Muscle of leg (tissue), 11 donors: ENCODE data around the gene HPDL. TPM values are rescaled to one million over a fixed set of nuclear protein-coding genes. Genes with fewer than 3 reads are reported as not detected.

Experiments
- DNase-seq: peaks from one replicate; pipeline ENCODE4 v3.0.0; 2013
- H3K27ac ChIP-seq: one replicate; pipeline ENCODE4 v1.5.1; 2013; ENCODE audit warnings: mild to moderate bottlenecking, low read length, control low read depth
- H3K27me3 ChIP-seq: one replicate; pipeline ENCODE4 v1.6.1; 2013; ENCODE audit warnings: low read length; ENCODE audit not compliant: control insufficient read depth, insufficient read depth
- H3K36me3 ChIP-seq: one replicate; pipeline ENCODE4 v1.6.1; 2013; ENCODE audit warnings: low read length; ENCODE audit not compliant: control insufficient read depth, insufficient read depth
- H3K4me1 ChIP-seq: one replicate; pipeline ENCODE4 v1.6.1; 2013; ENCODE audit warnings: low read length; ENCODE audit not compliant: control insufficient read depth, insufficient read depth
- H3K4me3 ChIP-seq: one replicate; pipeline ENCODE4 v1.5.1; 2013; ENCODE audit warnings: low read length, control low read depth
- H3K9me3 ChIP-seq: replicated peaks from 2 replicates; pipeline ENCODE4 v1.6.1; 2013; ENCODE audit warnings: low read depth, low read length; ENCODE audit not compliant: control insufficient read depth
- WGBS: methylation state at CpG from one replicate; pipeline ENCODE4 v1.1.5; 2013; ENCODE audit warnings: missing lambda C conversion rate; ENCODE audit not compliant: insufficient coverage; 5-methylcytosine and 5-hydroxymethylcytosine counted together
- polyA plus RNA-seq, 8 donors: library from polyadenylated mRNA; unstranded; fragments of 120-200 nt; gene quantifications; one replicate each; pipeline versions ENCODE4 v1.2.1 to v1.2.3, GENCODE V29; 2013; ENCODE audit warnings: inconsistent platforms in 1 of 8, low replicate concordance in 1 of 8; ENCODE audit not compliant: insufficient read length in 8 of 8, insufficient read depth in 1 of 8
- total RNA-seq: library from RNA; stranded (reverse); fragments of 120-200 nt; gene quantifications from one replicate; pipeline ENCODE4 v1.2.4, GENCODE V29; 2013

Gene HPDL
- total and polyA plus RNA-seq, 9 donors = 1.3 to 2.6 (median 2.0) TPM

DNA sequence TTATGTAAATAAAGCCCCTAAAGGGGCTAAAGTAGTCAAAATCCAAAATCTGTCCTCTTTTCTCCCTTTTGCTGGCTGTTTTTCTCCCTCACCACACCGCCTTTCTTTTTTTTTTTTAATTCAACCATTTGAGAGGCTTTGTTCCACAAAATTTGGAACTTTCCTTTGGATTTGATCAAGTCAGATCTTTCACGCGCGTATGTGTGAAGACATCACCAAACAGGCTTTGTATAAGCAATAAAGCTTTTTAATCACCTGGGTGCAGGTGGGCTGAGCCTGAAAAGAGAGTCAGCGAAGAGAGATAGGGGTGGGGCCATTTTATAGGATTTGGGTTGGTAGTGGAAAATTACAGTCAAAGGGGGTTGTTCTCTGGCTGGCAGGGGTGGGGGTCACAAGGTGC, 5.3 kb upstream of the HPDL start:
- no peak for DNase-seq
- Histone ChIP-seq H3K4me1 (peaks cover 8% of the 10 kb centered on the region), H3K9me3 (no peaks in the 10 kb centered on the region), H3K4me3 (no peak overlapping the region), H3K27me3 (no peaks in the 10 kb centered on the region), H3K36me3 (no peaks in the 10 kb centered on the region), H3K27ac (no peak overlapping the region)
- WGBS = 86% methylated on average over 5 of the region's 5 CpGs

DNA sequence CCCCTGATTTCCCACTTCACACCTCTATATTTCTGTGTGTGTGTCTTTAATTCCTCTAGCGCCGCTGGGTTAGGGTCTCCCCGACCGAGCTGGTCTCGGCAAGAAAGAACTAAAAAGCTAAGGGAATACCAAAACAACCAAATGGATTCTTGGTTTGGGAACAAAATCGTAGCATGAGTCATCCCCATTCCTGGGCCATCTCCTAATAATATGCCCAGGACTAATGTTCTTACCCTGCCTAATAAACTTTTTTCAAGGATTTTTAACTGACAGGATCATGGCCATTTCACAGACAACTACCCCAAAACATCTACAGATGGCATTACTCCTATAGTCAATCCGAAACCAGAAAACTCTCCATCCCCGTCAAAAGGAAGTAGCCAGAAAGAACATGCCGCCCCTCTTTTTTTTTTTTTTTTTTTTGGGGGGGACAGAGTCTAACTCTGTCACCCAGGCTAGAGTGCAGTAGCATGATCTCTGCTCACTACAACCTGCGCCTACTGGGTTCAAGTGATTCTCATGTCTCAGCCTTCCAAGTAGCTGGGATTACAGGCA, 4.1 kb upstream of the HPDL start:
- Histone ChIP-seq H3K4me3 (no peak overlapping the region), H3K36me3 (no peaks in the 10 kb centered on the region), H3K4me1 (peaks cover 18% of the 10 kb centered on the region), H3K27me3 (no peaks in the 10 kb centered on the region), H3K9me3 (no peaks in the 10 kb centered on the region), H3K27ac (no peak overlapping the region)
- DNase-seq = no peak
- 57% methylated on average over 1 of the region's 10 CpGs for WGBS

DNA sequence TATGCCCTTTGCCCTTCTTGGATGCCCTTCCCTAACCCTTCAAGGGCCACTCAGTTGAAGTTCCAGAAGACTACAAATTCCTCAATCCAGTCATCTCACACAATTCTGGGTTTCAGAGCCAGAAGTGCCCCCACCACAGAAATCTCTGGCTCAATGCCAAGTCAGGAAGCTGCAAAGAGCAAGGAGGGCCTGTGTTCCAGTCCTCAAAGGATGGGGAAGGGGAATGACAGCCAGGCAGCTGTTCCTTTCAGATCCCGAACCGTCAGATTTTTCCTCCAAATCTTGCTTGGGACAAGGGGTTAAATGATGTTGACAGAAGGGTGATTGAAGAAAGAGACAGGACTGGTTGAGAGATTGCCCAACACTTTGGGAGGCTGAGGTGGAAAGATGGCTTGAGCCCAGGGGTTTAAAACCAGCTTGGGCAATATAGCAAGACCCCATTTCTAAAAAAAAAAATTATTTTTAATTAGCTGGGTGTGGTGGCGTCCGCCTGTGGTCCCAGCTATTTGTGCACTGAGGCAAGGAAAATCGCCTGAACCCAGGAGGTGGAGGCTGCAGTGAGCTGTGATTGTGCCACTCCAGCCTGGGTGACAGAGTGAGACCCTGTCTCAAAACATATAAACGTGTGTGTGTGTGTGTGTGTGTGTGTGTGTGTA, 716 bp upstream of the HPDL start:
- no peaks in the 10 kb centered on the region for H3K9me3 ChIP-seq
- no peak for DNase-seq
- H3K36me3 ChIP-seq = peaks cover 16% of the 10 kb centered on the region
- peaks cover 23% of the 10 kb centered on the region for H3K4me1 ChIP-seq
- 0% methylated on average over 1 of the region's 6 CpGs for WGBS
- H3K27me3 ChIP-seq = peaks cover 2% of the 10 kb centered on the region
- no peak overlapping the region for H3K27ac ChIP-seq
- H3K4me3 ChIP-seq = peak overlapping the region; percentile 54

DNA sequence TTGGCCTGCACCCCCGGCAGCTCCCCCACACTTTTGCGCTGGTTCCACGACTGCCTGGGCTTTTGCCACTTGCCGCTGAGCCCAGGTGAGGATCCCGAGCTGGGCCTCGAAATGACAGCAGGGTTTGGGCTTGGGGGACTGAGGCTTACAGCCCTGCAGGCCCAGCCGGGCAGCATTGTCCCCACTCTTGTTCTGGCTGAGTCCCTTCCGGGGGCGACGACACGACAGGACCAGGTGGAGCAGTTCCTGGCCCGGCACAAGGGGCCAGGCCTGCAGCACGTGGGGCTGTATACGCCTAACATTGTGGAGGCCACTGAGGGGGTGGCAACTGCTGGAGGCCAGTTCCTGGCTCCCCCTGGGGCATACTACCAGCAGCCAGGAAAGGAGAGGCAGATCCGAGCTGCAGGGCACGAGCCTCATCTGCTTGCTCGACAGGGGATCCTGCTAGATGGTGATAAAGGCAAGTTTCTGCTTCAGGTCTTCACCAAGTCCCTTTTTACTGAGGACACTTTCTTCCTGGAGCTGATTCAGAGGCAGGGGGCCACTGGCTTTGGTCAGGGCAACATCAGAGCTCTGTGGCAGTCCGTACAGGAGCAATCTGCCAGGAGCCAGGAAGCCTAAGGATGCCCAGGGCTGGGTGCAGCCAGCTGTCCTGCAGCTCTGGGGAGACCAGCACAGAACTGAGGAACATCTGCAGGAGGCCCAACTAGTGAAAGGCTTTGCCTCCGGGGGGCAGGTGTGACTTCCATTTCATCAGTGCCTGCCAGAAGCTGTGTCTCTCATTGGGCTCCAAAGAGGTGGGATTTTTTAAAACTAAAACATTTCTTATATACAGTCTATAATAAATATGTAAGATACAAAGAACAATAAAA, 1.2 kb downstream of the HPDL start:
- WGBS = 26% methylated on average over 18 of the region's 19 CpGs
- H3K4me1 ChIP-seq = peaks cover 23% of the 10 kb centered on the region
- DNase-seq = no peak
- H3K9me3 ChIP-seq = no peaks in the 10 kb centered on the region
- peak overlapping the region; percentile 54 for H3K4me3 ChIP-seq
- no peak overlapping the region for H3K27ac ChIP-seq
- peaks cover 34% of the 10 kb centered on the region for H3K36me3 ChIP-seq
- peaks cover 2% of the 10 kb centered on the region for H3K27me3 ChIP-seq

DNA sequence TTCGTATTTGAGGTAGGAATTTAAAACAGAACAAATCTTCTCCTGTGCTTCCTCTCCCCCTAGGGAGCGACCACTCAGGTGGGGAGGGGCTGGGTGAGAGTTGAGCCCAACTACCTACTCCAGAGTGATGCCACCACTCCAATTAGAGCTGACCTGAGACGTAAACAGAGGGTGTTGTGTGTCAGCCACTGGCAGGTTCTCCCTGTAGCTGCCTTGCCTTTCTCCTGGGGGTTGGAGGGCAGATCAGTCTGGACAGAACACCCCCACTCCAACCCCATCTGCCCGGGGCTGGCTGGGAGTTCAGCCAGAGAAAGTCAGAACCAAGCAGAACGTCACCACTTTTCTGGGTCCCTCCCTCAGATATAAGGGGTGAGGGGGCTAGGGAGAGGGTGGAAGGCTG, 2.0 kb downstream of the HPDL start:
- no CpG with 5 or more reads among the region's 5 CpGs for WGBS

DNA sequence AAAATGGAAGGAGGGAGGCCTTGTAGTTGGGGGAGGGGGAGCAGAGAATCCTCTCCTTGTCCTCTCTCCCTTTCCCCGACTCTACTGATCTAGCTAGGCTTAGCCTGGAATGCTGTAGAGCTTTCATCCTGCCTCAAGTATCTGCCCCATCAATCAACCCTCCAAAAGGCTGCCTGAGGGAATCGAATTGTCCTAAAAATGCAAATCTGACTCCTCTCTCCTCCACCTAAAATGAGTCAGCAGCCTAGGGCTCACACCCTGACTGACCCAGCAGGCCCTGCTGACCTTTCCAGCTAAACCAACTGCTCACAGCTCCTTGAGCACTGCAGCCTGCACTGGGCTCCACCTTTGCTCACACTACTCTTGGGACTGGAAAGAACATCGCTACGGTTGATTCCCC, 2.8 kb downstream of the HPDL start:
- H3K4me1 ChIP-seq = peaks cover 28% of the 10 kb centered on the region
- H3K27me3 ChIP-seq = peaks cover 2% of the 10 kb centered on the region
- no peak for DNase-seq
- peaks cover 49% of the 10 kb centered on the region for H3K36me3 ChIP-seq
- no peak overlapping the region for H3K27ac ChIP-seq
- H3K9me3 ChIP-seq = no peaks in the 10 kb centered on the region
- 0% methylated on average over 1 of the region's 4 CpGs for WGBS
- H3K4me3 ChIP-seq = no peak overlapping the region

More for the DNA sequence above, 2.0 kb downstream of the HPDL start:
- H3K4me3 ChIP-seq = no peak overlapping the region
- H3K9me3 ChIP-seq = no peaks in the 10 kb centered on the region
- peaks cover 2% of the 10 kb centered on the region for H3K27me3 ChIP-seq
- DNase-seq = no peak
- peaks cover 42% of the 10 kb centered on the region for H3K36me3 ChIP-seq
- peaks cover 23% of the 10 kb centered on the region for H3K4me1 ChIP-seq
- no peak overlapping the region for H3K27ac ChIP-seq

DNA sequence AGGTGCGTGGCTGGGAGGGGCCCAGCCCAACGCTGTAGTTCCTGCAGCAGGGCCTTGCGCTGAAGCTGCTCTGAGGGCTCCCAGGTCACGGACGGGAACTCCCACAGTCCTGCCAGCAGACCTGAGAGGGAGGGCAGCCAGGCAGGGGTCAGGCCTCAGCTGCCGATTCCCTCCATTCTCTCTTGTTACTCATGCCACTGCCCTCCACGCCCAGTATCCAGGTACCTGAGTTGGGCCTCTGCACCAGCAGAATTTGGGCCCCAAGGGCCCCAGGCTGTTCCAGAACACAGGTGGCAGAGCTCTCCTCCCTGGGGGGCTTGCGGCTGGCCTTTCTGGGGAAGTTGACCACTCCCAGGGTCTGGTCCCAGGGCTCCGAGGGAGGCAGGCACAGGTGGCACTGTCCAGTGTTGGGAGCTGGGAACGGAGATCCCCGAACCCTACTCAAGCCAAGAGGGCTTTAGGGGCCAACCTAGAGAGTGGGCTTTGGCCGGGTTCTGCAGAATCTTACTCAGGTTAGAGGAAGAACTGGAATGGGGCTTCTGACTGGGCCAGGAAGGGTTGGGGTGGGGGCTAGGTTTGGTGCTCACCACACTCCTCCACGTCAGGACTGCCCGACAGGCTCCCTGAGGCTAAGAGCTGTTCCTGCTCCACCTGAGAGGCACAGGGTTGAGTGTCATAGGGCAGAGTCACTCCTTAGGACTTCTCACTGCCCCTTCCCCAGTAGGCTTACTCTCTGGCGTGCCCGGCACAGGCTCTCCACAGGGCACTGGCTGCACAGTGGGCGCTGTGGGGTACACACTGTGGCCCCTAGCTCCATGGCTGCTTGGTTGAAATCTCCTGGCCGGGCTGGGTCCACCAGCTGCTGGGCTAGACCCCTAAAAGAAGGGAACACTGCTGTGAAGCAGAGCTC, 5.0 kb downstream of the HPDL start:
- peaks cover 19% of the 10 kb centered on the region for H3K4me1 ChIP-seq
- H3K27me3 ChIP-seq = peaks cover 2% of the 10 kb centered on the region
- H3K9me3 ChIP-seq = no peaks in the 10 kb centered on the region
- 96% methylated on average over 14 of the region's 18 CpGs for WGBS
- peaks cover 51% of the 10 kb centered on the region for H3K36me3 ChIP-seq
- no peak overlapping the region for H3K4me3 ChIP-seq
- DNase-seq = no peak
- no peak overlapping the region for H3K27ac ChIP-seq

DNA sequence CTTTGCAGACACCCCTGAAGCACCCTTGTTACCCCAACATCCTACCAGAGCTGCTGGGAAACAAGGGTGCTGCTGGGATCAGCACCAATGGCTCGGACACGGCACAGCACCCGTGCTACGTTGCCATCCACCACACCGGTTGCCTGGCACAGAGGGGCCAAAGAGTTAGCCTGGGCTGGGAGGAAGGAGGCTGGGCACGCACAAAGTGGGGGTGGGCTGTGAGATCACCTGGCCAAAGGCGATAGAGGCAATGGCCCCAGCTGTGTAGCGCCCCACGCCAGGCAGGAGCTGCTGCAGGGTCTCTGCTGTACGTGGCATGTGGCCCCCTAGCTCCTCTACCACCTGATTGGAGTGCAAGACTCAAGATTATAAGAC, 5.6 kb downstream of the HPDL start:
- Histone ChIP-seq H3K4me3 (no peak overlapping the region), H3K4me1 (peaks cover 13% of the 10 kb centered on the region), H3K9me3 (no peaks in the 10 kb centered on the region), H3K27me3 (peaks cover 2% of the 10 kb centered on the region), H3K27ac (no peak overlapping the region), H3K36me3 (peaks cover 51% of the 10 kb centered on the region)
- DNase-seq = no peak
- WGBS = 94% methylated on average over 8 of the region's 10 CpGs

DNA sequence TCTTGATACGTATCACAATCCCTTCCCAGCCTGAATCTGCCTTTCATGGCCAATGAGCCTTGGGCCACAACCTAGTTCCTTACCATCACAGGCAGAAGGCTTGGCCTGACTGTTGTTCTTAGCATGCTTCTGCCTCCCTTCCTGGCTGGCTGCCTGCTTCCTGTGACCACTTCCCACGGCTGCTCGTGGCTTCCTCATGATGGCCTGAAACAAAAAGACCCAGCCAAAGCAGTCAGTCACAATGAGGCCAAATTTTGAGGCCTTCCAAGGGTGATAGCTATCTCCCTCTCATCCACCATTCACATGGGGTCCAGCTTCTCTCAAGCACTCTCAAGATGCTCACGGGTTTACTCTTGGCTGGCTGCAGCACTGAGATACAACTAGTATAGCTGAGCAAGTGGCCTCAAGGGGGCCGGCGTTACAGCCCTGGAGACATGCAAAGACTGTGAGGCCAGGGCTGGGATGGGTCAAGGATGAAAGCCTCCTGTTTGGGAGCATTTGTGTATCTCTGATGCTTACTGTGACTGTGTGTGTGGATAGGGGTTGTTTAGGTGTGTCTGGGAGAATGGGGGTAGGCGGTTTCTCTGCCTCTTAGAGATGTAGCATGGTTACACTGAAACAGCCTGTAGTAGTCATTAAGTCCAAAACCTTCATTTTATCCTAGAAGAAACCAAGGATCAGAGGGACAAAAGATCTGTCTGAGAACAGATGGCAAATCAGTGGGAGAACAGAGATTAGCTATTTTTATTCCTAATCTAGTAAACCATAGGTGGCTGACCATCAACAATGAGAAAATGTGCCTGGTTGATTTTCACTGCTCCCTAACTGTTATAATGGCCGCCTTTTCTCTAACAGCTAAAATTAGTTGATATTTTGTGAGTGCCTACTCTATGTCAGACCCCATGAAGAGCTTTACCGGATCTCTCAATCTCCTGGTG, 7.9 kb downstream of the HPDL start:
- Histone ChIP-seq H3K27ac (peak overlapping the region; percentile 26), H3K36me3 (peaks cover 43% of the 10 kb centered on the region), H3K4me3 (no peak overlapping the region), H3K27me3 (no peaks in the 10 kb centered on the region), H3K9me3 (no peaks in the 10 kb centered on the region), H3K4me1 (peaks cover 12% of the 10 kb centered on the region)
- DNase-seq = peak; percentile 59
- 40% methylated on average over 6 of the region's 9 CpGs for WGBS
